ENCODE data around the gene OR52L1. TPM values are rescaled to one million over a fixed set of nuclear protein-coding genes. Genes with fewer than 3 reads are reported as not detected.
"Not testable (repeated sequence)": the region's sequence is repeated elsewhere in the genome, so short reads cannot be mapped to it uniquely, and the experiment has no call there.

Gene OR52L1
- total RNA-seq, 8 experiments from 2014 or later = 0.21 to 0.62 TPM; not detected in 6

DNA sequence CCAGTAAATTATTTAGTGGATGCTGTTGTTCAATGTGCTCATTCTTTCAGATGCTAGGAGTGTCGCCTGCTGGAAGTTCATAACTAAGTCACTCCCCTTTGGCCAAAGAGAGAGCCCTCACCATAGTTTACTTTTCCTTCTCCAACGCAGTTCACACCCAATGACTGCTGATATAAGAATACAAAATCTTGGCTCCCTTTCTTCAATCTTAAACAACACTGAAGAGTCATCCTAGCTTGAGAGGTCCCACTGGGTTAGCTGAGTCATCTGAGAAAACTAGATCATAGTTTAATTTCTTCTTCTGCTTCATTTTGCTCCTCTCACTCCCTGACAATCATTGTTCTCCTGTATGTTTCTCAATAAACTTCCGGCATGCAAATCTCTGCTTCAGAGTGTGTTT, 5.4 kb upstream of the OR52L1 start:
- no peak overlapping the region for H3K4me3 ChIP-seq
- H3K27ac ChIP-seq = no peak overlapping the region
- peak in 1 of 8 experiments; percentile 28 for ATAC-seq (replicated peaks in 6 of 8)
- in situ Hi-C loops (cut with MboI; ENCODE audit: low pct_unique_long_range_greater_than_20kb in 2 of 9, low sequenced_read_pairs in 9 of 9, unreplicated experiment in 9 of 9) = no loop called here
- no peaks in the 10 kb centered on the region for H3K4me1 ChIP-seq (replicated peaks in 1 of 2)
- WGBS, 10 experiments = 4 to 100% (median 63%) methylated on average over 1 to 3 of the region's 3 CpGs

DNA sequence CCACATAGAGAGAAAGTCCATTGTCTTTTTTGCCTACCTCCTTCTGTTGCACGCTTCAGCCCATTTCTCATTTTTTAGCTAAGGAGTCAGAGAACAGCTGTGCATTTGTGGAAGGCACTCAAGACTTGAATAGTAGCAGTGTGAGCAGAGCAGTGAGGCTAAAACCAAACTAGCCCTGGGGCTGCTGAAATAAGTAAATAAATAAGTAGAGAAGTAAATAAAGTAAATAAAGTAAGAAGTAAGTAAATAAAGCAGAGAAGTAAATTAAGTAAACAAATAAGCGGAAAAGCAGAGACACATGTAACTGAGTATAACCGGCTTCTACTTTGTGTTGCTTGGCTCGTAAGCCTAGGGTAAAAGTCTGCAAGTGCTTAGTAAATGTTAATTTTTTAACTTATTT, 2.4 kb upstream of the OR52L1 start:
- no peak for ATAC-seq (replicated peaks in 6 of 8)
- H3K4me1 ChIP-seq (replicated peaks in 1 of 2) = no peaks in the 10 kb centered on the region
- WGBS, 10 experiments = 29 to 96% (median 68%) methylated on average over 1 to 4 of the region's 4 CpGs; no CpG with 5 or more reads in 1 of the 10 experiments
- in situ Hi-C loops (cut with MboI; ENCODE audit: low pct_unique_long_range_greater_than_20kb in 2 of 9, low sequenced_read_pairs in 9 of 9, unreplicated experiment in 9 of 9) = no loop called here
- no peak overlapping the region for H3K27ac ChIP-seq
- H3K4me3 ChIP-seq = no peak overlapping the region

DNA sequence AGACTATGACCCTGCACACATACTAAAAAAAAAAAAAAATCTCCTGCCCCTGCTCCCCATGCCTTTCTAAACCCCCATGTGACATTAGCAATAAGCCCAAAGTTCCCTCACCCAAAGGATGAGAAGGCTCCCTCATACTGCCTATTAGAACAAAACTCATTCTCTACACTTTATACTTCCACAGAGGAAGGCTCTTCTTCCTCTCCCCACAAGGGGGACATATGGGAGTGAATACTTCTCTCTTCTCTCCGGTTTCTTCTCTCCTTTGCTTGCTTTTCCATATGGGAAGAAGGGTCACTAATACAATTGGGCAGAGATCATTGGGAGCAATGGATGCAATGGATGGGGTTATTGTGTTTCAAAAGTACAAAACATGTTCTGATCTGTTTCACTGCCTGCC, 3.3 kb downstream of the OR52L1 start:
- Histone ChIP-seq H3K4me3 (no peak overlapping the region), H3K4me1 (replicated peaks in 1 of 2) (no peaks in the 10 kb centered on the region), H3K27ac (no peak overlapping the region)
- no peak for ATAC-seq (replicated peaks in 6 of 8)
- 0 to 100% (median 78%) methylated on average over 1 of the region's 1 CpG; no CpG with 5 or more reads in 6 of the 10 experiments for WGBS, 10 experiments
- in situ Hi-C loops (cut with MboI; ENCODE audit: low pct_unique_long_range_greater_than_20kb in 2 of 9, low sequenced_read_pairs in 9 of 9, unreplicated experiment in 9 of 9) = no loop called here

DNA sequence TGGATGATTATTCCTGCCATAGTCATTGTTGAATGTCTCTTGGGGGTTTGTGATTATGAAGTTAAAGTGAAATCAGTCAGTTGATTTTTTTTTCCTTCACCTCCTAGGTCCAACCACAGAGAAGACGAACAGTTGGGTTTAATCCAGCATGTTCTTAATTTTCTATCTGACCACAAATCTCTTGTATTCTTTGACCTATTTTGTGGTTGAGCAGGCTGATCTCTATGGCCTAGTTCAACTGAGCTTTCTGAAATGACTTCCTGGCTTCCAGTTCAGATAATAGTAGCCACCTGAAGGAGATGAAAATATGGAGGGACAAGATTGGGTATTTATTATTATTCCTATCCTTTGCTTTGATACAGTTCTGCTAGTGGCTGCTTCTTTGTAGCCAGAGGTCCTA, 13.3 kb downstream of the OR52L1 start:
- in situ Hi-C loops (cut with MboI; ENCODE audit: low pct_unique_long_range_greater_than_20kb in 2 of 9, low sequenced_read_pairs in 9 of 9, unreplicated experiment in 9 of 9) = no loop called here
- H3K27ac ChIP-seq = no peak overlapping the region
- ATAC-seq (replicated peaks in 6 of 8) = no peak
- WGBS, 10 experiments = 25 to 100% (median 80%) methylated on average over 1 of the region's 1 CpG; no CpG with 5 or more reads in 5 of the 10 experiments
- no peak overlapping the region for H3K4me3 ChIP-seq
- no peaks in the 10 kb centered on the region for H3K4me1 ChIP-seq (replicated peaks in 1 of 2)

DNA sequence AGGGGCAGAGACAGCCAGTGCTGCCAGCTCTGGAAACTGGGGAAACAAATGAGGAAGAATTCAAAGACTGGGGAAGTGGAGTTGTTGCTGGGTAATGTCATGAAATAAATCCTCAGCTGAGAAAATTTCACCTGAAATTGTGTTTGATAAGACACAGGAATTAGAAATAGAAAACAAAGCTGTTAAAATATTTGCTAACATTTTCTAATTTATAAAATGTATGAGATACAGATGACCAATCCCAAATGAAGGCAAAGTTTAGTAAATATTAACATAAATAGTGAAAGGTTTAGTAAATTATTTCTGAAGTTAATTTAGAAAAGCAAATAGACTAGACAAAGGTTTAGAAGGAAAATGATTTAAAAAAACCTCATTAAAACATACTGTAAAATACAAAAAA, 18.4 kb downstream of the OR52L1 start, which contains the start of gene OR56A5:
TSS of gene OR56A5 (minus strand) at position 101 of the 400 bp plus-strand sequence. CDS start at position 101, 0 bp downstream.
- ATAC-seq (replicated peaks in 6 of 8) = no peak
- Histone ChIP-seq H3K27ac (no peak within 1 kb of the TSS), H3K4me1 (replicated peaks in 1 of 2) (no peaks in the 10 kb centered on the region), H3K4me3 (no peak within 1 kb of the TSS)
- in situ Hi-C loops (cut with MboI; ENCODE audit: low pct_unique_long_range_greater_than_20kb in 2 of 9, low sequenced_read_pairs in 9 of 9, unreplicated experiment in 9 of 9) = no loop called here

DNA sequence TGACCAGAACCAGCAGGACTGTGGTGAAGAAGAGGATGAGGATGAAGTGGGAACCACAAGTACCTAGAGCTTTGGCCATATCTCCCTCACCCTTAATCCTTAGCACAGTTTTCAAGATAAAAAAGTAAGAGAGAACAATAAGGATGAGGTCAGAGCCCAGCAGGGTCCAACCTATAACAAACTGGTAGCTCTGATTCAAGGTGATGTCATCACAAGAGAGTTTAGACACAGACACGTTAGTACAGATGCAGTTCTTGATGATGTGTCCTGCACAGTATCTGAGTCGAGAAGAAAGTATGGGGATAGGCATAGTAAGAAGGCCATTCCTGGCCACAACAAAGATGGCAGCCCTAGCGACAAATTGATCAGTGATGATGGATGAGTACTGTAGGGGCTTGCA, 19.1 kb downstream of the OR52L1 start:
- no peak for ATAC-seq (replicated peaks in 6 of 8)

DNA sequence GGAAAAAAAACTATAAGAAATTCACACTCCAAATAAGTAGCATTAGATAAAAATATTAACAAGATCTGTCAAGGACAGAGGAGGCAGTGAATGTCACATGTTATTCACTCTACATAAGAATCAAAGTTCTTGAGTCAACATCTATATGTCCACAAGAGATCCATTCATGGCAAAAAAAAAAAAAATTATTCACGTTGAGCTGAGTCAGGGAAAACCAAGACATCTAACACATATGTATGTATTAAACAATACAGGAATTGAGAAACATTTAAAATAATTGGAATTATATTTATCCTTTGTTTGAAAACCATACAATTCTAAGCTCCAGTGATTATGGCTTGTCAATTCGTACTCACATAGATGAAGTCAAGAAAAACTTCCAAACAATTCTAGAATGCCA, 19.8 kb downstream of the OR52L1 start:
- in situ Hi-C loops (cut with MboI; ENCODE audit: low pct_unique_long_range_greater_than_20kb in 2 of 9, low sequenced_read_pairs in 9 of 9, unreplicated experiment in 9 of 9) = no loop called here
- no peak for ATAC-seq (replicated peaks in 6 of 8)
- H3K27ac ChIP-seq = no peak overlapping the region
- H3K4me1 ChIP-seq (replicated peaks in 1 of 2) = no peaks in the 10 kb centered on the region
- H3K4me3 ChIP-seq = no peak overlapping the region
- whole genome bisulfite sequencing, 10 experiments = 0 to 83% (median 35%) methylated on average over 1 to 2 of the region's 2 CpGs

More for the DNA sequence above, 19.1 kb downstream of the OR52L1 start:
- Histone ChIP-seq H3K4me3 (no peak overlapping the region), H3K4me1 (replicated peaks in 1 of 2) (no peaks in the 10 kb centered on the region), H3K27ac (no peak overlapping the region)
- 10 to 85% (median 51%) methylated on average over 1 to 3 of the region's 3 CpGs; no CpG with 5 or more reads in 4 of the 10 experiments for WGBS, 10 experiments
- in situ Hi-C loops (cut with MboI; ENCODE audit: low pct_unique_long_range_greater_than_20kb in 2 of 9, low sequenced_read_pairs in 9 of 9, unreplicated experiment in 9 of 9) = no loop called here

DNA sequence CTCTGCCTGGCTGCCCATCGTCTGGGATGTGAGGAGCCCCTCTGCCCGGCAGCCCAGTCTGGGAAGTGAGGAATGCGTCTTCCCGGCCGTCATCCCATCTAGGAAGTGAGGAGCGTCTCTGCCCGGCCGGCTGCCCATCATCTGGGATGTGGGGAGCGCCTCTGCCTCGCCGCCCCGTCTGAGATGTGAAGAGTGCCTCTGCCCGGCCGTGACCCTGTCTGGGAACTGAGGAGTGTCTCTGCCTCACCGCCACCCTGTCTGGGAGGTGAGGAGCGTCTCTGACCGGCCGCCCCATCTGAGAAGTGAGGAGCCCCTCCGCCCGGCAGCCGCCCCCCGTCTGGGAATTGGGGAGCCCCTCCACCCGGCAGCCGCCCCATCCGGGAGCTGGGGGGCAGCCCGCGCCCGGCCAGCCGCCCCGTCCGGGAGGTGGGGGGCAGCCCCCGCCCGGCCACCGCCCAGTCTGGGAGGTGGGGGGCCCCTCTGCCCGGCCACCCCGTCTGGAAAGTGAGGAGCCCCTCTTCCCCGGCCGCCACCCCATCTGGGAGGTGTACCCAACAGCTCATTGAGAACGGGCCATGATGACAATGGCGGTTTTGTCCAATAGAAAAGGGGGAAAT, 26.0 kb downstream of the OR52L1 start:
- H3K27ac ChIP-seq; H3K4me3 ChIP-seq; H3K4me1 ChIP-seq (replicated peaks in 1 of 2); ATAC-seq (replicated peaks in 6 of 8); in situ Hi-C loops (cut with MboI; ENCODE audit: low pct_unique_long_range_greater_than_20kb in 2 of 9, low sequenced_read_pairs in 9 of 9, unreplicated experiment in 9 of 9): not testable (repeated sequence)
- no CpG with 5 or more reads among the region's 40 CpGs for WGBS, 10 experiments

DNA sequence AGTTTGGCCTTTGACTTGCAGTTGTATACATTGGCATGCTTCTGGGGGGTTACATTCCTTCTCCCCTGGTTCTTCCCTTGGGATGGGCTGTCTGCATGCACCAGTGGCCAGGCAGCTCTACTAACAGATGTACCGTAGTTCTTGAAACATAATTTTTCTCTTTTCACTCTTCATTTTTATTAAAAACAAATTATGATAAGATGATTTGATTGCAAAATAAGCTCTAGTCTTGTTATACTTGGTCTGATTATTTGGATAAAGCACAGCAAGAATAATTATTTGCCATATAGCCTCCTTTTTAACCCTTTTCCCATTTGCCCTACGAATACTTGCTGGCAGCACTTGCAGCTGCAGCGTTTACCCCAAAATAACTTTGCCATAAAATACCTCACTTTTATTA, 31.2 kb downstream of the OR52L1 start:
- Histone ChIP-seq H3K27ac (no peak overlapping the region), H3K4me1 (replicated peaks in 1 of 2) (no peaks in the 10 kb centered on the region), H3K4me3 (no peak overlapping the region)
- no peak for ATAC-seq (replicated peaks in 6 of 8)
- WGBS, 10 experiments = 13 to 100% (median 71%) methylated on average over 1 to 3 of the region's 3 CpGs; no CpG with 5 or more reads in 1 of the 10 experiments
- in situ Hi-C loops (cut with MboI; ENCODE audit: low pct_unique_long_range_greater_than_20kb in 2 of 9, low sequenced_read_pairs in 9 of 9, unreplicated experiment in 9 of 9) = no loop called here

DNA sequence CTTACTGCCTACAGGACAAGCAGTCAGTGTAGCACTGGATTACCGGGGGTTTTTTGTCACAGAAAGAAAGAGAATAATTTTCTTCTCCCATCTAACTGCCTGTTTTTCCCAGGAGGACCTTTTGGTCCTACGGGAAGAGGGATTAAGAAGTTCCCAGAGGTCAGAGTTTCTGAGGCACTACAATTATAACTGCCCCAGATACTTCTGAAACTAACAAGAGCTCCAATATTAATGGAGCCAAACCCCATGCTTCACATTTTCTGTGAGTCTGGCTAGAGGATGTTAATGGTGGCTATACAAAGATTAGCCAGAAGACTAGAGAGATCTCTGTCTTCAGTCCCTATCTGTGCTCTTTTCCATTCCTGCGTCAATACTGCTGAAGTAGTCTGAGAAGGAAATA, 44.8 kb downstream of the OR52L1 start, which contains the start of gene OR56A3:
TSS of gene OR56A3 (plus strand) at position 301 of the 400 bp plus-strand sequence. CDS start 5,096 bp downstream, outside the sequence.
- no peak within 1 kb of the TSS for H3K27ac ChIP-seq
- in situ Hi-C loops (cut with MboI; ENCODE audit: low pct_unique_long_range_greater_than_20kb in 2 of 9, low sequenced_read_pairs in 9 of 9, unreplicated experiment in 9 of 9) = no loop called here
- no peak for ATAC-seq (replicated peaks in 6 of 8)
- H3K4me3 ChIP-seq = no peak within 1 kb of the TSS
- 0 to 92% (median 65%) methylated on average over 1 to 3 of the region's 3 CpGs; no CpG with 5 or more reads in 2 of the 10 experiments for WGBS, 10 experiments
- no peaks in the 10 kb centered on the region for H3K4me1 ChIP-seq (replicated peaks in 1 of 2)

DNA sequence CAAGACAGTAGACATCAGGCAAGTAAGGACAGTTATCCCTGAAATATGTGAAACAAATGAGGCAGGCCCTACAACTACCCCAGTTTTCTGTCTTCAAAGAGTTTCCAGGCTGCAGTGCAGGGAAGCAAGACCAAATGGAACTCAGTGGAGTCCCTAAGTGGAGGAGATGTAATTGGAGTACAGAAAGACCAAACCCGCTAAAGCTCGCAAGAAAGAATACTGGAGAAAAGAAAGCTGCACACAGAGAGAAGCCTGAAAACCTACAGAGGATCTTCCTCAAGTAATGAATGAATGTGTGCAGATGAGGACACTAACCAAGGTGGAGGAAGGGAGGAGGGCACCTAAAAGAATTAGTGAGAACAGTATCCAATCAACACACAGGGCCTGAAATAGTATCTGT, 46.0 kb downstream of the OR52L1 start:
- H3K4me3 ChIP-seq = no peak overlapping the region
- no peak overlapping the region for H3K27ac ChIP-seq
- in situ Hi-C loops (cut with MboI; ENCODE audit: low pct_unique_long_range_greater_than_20kb in 2 of 9, low sequenced_read_pairs in 9 of 9, unreplicated experiment in 9 of 9) = no loop called here
- no peaks in the 10 kb centered on the region for H3K4me1 ChIP-seq (replicated peaks in 1 of 2)
- 23 to 100% (median 93%) methylated on average over 1 to 2 of the region's 2 CpGs; no CpG with 5 or more reads in 4 of the 10 experiments for WGBS, 10 experiments
- no peak for ATAC-seq (replicated peaks in 6 of 8)

DNA sequence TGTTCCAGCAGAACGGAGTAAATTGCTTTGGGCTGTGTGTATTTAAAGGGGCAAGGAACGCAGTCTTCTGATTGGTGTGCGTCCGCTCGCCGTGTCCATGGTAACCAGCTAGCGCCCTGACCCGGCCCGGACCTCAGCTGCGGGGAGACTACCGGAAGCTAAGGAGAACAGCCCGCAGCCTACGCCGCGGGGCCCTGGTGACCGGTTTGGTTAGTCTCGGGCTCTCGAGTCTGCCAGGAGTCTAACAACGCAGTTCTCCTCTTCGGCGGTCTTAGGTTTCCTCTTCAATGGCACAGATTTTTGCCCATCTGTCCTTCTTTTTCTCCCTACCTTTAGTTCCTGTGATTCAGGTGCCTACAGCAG, 48.2 kb downstream of the OR52L1 start:
- Histone ChIP-seq H3K4me1 (replicated peaks in 1 of 2) (no peaks in the 10 kb centered on the region), H3K4me3 (no peak overlapping the region), H3K27ac (no peak overlapping the region)
- in situ Hi-C loops (cut with MboI; ENCODE audit: low pct_unique_long_range_greater_than_20kb in 2 of 9, low sequenced_read_pairs in 9 of 9, unreplicated experiment in 9 of 9) = no loop called here
- WGBS, 10 experiments = 50 to 94% (median 88%) methylated on average over 3 to 11 of the region's 21 CpGs; no CpG with 5 or more reads in 4 of the 10 experiments
- no peak for ATAC-seq (replicated peaks in 6 of 8)

DNA sequence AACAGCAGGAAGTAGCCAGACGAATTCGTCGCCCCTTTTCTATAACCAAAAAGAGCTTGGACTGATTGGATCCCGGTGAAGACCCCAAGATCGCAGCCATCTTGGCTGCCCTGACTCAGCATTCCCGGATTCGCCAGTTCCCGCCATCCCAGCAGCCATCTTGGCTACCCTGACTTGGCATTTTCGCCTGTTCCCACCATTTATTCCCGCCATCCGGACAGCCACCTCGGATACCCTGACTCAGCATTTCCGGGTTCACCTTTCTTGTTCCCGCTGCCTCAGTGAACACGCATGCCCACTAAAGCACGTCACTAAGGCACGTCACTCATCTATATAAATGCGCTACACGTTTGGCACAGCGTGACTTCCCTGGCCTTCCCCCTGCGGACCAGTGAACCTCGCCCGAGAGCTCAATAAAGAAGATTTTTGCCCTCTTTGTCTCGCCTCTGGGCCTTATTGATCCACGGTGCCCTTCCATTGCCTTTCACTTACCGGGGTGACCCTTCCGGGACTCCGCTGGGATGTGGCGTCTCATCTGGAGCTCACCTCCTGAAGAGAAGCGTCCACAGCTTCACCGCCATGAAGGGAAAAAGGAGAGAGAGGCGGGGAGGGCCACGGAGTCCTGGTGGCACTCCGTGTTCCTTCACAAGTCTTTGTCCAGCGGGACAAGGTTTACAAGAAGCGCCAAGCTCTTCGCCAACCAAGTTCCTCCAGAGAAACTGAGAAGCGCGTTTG, 48.8 kb downstream of the OR52L1 start:
- no peak for ATAC-seq (replicated peaks in 6 of 8)
- Histone ChIP-seq H3K27ac (no peak overlapping the region), H3K4me1 (replicated peaks in 1 of 2) (no peaks in the 10 kb centered on the region), H3K4me3 (no peak overlapping the region)
- 64 to 100% (median 91%) methylated on average over 4 to 21 of the region's 39 CpGs; no CpG with 5 or more reads in 2 of the 10 experiments for WGBS, 10 experiments
- in situ Hi-C loops (cut with MboI; ENCODE audit: low pct_unique_long_range_greater_than_20kb in 2 of 9, low sequenced_read_pairs in 9 of 9, unreplicated experiment in 9 of 9) = no loop called here
